Bronchial epithelial cell (primary cell): Measurements from ENCODE around the gene FOXC1. TPM values are rescaled to one million over a fixed set of nuclear protein-coding genes. Genes with fewer than 3 reads are reported as not detected.

Source experiments
- DNase-seq: peaks from one replicate; pipeline ENCODE4 v3.0.0-alpha.2; 2010; ENCODE audit warnings: low read depth
- FAIRE-seq: peaks from 2 replicates; lab custom pipeline; 2011; peaks lifted over from hg19 to GRCh38; lab: Jason Lieb, UNC
- H3K27me3 ChIP-seq: 2 replicates; pipeline ENCODE4 v1.5.1; 2011; ENCODE audit warnings: low read length; ENCODE audit not compliant: control insufficient read depth, insufficient read depth
- H3K36me3 ChIP-seq: 2 replicates; pipeline ENCODE4 v1.5.1; 2011; ENCODE audit warnings: low read length; ENCODE audit not compliant: control insufficient read depth, insufficient read depth
- H3K4me3 ChIP-seq: 2 replicates; pipeline ENCODE4 v1.5.1; 2011; ENCODE audit warnings: mild to moderate bottlenecking, low read depth, low read length, control low read depth
- total RNA-seq: library from RNA; depleted of rRNA; stranded (reverse); fragments of >200 nt; gene quantifications from 2 replicates; pipeline ENCODE4 v1.2.1, GENCODE V29; 2014
- TF ChIP-seq, protein P1 (sequence below): IDR thresholded peaks from 2 replicates; pipeline ENCODE4 v1.5.1; 2011; ENCODE audit warnings: mild to moderate bottlenecking, moderate library complexity, low read length, control low read depth, inconsistent platforms; ENCODE audit not compliant: insufficient read depth, severe bottlenecking

The FOXC1 gene
- total RNA-seq, 1 donor from 2014 or later = 3.7 TPM

DNA sequence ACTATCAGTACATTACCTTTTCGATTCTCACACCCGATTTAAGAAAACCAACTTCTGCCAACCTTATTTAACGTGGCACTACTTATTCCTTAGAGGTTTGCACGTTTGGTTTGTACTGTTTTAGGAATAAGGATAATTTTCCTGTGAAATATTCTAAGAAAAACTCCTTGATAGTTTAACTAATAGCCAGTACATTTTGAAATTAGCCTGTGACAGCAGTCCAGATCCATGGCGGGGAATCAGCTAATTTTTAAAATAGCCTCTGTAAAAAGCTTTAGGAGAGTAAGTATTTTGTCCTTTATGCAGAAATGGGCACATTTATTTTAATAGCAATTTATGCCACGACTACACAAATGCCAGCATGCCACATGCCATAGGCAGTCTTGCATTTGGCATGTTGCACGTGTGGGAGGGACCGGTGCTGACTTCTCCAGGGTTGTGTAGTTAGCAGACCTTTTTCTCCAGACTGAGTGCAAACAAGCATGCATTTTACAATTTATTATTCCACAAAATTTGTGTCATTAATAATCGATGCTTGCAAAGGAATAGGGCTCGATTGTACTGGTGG lies 6.2 kb downstream of the FOXC1 start:
- FAIRE-seq (no peak), DNase-seq (no peak)
- H3K4me3 ChIP-seq = no peak overlapping the region
- no peaks in the 10 kb centered on the region for H3K27me3 ChIP-seq
- no peaks in the 10 kb centered on the region for H3K36me3 ChIP-seq
- TF ChIP-seq, protein P1, sequence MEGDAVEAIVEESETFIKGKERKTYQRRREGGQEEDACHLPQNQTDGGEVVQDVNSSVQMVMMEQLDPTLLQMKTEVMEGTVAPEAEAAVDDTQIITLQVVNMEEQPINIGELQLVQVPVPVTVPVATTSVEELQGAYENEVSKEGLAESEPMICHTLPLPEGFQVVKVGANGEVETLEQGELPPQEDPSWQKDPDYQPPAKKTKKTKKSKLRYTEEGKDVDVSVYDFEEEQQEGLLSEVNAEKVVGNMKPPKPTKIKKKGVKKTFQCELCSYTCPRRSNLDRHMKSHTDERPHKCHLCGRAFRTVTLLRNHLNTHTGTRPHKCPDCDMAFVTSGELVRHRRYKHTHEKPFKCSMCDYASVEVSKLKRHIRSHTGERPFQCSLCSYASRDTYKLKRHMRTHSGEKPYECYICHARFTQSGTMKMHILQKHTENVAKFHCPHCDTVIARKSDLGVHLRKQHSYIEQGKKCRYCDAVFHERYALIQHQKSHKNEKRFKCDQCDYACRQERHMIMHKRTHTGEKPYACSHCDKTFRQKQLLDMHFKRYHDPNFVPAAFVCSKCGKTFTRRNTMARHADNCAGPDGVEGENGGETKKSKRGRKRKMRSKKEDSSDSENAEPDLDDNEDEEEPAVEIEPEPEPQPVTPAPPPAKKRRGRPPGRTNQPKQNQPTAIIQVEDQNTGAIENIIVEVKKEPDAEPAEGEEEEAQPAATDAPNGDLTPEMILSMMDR = no peak

DNA sequence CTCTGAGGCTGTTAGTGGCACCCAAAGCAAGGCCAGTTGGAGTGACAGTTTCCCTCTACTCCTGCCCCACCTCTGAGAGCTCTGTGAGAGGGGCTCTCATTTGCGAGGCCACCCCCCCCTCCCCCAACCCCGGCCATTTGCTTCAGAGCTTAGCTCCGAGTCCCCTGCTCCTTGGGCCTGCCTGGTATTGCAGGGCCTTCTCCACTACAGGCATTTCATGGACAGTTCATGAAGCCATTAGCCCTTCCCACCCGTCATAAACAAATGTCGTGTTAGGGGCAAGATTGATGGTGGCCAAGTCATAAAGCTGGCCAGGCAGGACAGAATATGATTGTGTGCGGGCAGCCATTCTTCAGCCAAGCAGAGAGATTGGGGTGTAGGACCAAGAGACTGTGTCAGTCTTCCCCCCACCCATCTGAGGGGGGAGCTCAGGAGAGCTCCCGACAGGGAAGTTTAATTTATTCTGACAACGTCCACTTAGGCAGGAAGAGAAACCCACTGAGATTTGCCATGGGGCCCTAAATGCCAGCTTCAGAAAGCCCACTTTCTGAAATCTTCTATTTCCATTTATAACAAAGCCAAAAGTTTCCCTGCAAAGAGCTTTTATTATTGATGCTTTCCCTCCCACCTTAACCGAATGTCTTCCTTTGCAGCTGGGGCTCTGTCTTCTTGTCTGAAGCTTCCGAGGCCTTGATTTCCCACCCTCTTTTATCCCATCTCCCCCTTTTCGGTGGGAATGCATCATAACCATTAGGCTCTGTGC lies 7.2 kb downstream of the FOXC1 start:
- DNase-seq (no peak), FAIRE-seq (no peak)
- Histone ChIP-seq H3K36me3 (no peaks in the 10 kb centered on the region), H3K4me3 (no peak overlapping the region), H3K27me3 (no peaks in the 10 kb centered on the region)
- TF ChIP-seq, protein P1 = no peak

DNA sequence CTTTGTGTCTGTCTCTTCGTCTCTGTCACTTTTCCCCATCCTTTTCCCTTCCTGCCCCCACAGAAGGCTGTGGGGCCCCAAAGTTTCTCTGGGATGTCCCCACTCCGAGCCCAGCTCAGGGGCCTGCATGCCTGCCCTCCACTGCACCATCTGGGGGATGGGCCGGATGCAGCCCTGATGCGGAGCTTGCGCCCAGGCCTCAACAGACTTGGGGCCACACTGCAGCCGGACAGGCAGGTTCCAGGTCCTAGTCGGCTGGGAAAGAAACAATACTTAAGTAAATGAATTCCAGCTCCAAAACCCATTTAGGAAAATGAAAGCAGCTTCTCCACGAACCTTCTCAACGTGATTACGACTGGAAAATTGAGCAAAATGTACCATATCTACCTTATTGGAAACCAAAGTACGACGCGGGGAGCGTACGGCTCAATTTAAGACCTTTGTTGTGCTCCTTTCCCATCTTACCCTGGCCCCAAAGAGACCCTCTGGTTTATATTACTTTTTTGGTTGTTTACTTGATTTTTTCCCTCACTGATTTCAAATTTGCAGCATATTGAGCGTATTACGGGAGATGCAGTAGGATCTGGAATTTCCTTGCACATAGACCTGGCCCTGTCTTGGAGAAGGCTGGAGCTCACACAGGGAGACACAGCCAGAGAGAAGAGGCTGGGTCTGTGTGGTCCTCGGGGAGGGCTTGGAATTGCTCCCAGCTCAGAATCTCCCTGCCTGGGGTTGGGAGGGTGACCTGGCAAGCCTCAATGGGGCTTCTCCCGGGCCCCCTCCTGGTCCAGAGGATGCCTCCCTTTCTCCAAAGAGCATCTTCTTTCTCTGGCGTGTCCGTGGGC lies 8.0 kb downstream of the FOXC1 start:
- Histone ChIP-seq H3K27me3 (no peaks in the 10 kb centered on the region), H3K4me3 (no peak overlapping the region), H3K36me3 (no peaks in the 10 kb centered on the region)
- DNase-seq = no peak
- no peak for FAIRE-seq
- TF ChIP-seq, protein P1 = no peak

DNA sequence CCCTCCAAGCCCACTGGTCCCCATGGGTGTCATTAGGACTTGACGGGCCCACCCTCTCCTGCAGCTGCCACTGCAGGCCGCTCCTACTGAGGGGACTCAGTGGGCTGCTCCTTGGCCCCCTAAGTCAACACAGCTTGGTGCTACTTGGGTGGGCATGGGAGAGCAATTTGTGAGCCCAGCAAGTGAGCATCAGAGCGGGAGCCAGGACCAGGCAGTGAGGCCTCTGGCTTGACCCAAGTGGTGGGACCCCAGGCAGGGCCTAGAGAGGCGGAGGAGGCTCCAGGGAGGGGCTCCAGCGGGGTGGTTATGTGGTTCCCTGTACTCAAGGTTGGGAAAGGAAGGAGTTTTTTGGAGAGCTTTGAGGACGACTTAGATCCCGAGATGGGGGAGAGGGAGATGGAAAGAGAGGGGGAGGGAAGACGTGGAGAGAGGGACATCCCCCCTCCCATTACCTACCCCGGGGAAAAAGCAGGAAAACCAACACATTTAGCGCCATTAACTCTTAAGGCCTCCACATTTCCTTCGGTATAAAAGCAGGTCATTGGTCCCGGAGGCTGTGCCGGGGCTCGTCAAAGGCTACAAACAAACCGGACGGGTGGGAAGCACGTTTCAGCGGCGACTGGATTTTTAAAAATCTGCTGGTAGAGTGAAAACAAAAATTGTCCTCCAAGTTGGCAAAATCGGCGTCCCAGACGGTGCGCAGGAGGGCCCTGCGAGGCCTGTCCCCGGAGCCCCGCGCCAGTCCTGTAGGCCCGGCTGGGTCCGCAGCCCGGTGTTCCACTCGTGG lies 8.8 kb downstream of the FOXC1 start:
- DNase-seq (no peak), FAIRE-seq (no peak)
- TF ChIP-seq, protein P1 = no peak
- H3K36me3 ChIP-seq = no peaks in the 10 kb centered on the region
- no peak overlapping the region for H3K4me3 ChIP-seq
- no peaks in the 10 kb centered on the region for H3K27me3 ChIP-seq

DNA sequence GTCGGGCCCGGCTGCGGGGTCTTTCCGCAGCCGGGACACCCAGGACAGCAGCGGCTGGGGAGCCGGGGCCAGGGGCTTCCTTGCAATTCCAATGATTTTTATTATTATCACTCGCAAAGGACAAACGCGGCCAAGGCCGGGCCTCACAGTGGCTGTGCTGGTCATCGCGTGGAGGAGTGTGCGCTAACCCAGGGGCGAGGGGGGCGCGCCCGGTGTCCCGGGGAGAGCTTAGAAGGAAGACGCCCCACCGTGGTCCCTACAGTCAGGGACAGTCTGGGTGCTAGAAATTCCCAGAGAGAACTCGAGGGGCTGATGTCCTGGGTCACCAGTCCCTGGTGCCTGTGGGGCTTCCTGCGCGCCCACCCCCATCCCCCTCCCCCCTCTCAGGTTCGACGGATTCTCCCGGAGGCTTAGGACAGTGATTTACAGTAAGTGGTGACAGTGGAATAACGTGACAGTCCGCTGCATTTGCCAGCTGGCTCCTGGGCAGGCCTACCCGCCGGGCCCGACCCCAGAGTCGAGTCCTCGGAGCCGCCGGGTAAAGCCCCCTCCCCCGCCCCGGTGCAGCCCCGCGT lies 9.5 kb downstream of the FOXC1 start:
- Histone ChIP-seq H3K27me3 (no peaks in the 10 kb centered on the region), H3K36me3 (no peaks in the 10 kb centered on the region), H3K4me3 (no peak overlapping the region)
- DNase-seq (no peak), FAIRE-seq (no peak)
- TF ChIP-seq, protein P1 = no peak
